COR-L47 (cell line): ENCODE results near the gene GNB2.
"Not testable (repeated sequence)": the region's sequence is repeated elsewhere in the genome, so short reads cannot be mapped to it uniquely, and the experiment has no call there.

Experiments
- DNase-seq: peaks from one replicate; lab custom pipeline; 2025; lab: John Stamatoyannopoulos, UW

Gene GNB2

DNA sequence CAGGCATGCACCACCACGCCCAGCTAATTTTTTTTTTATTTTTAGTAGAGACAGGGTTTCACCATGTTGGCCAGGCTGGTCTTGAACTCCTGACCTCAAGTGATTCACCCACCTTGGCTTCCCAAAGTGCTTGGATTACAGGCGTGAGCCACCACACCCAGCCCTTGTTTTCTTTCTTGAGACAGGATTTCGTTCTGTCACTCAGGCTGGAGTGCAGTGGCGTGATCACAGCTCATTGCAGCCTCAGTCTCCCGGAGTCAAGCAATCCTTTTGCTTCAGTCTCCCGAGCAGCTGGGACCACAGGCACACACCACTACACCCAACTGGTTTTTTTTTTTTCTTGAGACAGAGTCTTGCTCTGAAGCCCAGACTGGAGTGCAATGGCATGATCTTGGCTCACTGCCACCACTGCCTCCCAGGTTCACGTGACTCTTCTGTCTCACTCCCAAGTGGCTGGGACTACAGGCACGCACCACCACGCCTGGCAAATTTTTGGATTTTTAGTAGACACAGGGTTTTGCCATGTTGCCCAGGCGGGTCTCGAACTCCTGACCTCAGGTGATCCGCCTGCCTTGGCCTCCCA, 11.3 kb upstream of the GNB2 start:
- not testable (repeated sequence) for DNase-seq

DNA sequence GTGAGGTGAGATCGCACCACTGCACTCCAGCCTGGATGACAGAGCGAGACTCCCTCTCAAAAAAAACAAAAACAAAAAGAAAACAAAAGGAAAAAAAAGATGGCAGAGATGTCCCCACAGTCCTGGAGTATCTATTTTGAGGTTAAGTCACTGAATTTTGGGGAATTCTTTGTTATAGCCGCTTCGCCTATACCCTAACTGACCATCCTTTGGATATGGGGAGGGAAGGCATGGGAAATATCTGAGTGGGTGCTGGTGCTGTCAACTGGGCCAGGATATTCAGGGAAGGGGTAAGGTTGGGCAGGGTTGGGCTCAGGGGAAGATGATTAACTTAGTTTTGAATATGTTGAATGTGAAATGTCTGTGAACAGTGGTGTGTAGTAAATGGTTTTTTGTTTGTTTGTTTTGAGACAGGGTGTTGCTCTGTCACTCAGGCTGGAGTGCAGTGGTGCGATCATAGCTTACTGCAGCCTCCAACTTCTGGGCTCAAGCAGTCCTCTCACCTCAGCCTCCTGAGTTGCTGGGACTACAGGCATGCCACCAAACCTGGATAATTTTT, 8.3 kb upstream of the GNB2 start:
- no peak for DNase-seq

DNA sequence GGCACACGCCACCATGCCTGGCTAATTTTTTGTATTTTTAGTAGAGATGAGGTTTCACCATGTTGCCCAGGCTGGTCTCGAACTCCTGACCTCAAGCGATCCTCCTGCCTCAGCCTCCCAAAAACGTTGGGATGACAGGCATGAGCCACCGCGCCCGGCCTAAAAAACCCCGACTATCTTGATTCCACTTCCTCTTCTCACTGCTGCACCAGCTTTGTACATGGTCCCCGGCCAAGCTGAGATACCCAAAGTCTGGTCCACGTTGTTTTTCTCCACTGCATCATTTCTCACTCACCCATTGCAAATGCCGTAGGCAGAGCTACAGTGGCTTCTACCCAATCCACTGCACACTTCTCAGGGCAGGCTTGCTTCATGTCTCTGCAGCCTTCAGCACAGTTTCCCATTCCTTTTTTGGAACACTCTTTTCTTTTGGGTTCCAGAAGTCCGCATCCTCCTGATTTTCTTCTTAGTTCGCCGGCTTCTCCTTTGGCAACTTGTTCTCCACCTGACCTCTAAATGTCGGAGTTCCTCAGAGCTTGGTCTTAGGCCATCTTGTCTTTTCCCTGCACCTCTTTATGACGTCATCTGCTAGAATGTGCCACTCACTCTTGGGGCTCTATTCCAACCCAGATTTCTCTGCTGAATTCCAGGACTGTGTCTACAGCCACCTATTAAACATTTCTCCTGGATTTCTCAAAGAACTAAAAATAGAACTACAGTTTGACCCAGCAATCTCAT, 6.0 kb upstream of the GNB2 start:
- DNase-seq, result no peak

DNA sequence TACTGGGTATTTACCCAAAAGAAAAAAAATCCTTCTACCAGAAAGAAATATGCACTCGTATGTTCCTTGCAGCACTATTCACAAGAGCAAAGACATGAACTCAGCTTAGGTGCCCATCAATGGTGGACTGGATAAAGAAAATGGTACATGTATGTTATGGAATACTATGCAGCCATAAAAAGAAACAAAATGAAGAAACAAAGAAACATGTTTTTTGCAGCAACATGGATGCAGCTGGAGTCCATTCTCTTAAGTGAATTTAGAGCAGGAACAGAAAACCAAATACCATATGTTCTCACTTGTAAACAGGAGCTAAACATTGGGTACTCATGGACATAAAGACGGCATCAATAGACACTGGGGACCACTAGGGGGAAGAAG, 5.5 kb upstream of the GNB2 start:
- no peak for DNase-seq

DNA sequence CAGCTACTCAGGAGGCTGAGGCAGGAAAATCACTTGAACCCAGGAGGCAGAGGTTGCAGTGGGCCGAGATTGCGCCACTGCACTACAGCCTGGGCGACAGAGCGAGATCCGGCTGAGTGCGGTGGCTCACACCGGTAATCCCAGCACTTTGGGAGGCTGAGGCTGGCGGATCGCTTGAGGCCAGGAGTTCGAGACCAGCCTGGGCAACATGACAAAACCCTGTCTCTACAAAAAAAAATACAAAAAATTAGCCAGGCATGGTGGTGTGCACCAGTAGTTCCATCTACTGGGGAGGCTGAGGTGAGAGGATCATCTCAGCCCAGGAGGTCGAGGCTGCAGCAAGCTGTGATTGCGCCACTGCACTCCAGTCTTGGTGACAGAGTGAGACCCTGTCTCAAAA, 4.4 kb upstream of the GNB2 start:
- DNase-seq, result not testable (repeated sequence)

DNA sequence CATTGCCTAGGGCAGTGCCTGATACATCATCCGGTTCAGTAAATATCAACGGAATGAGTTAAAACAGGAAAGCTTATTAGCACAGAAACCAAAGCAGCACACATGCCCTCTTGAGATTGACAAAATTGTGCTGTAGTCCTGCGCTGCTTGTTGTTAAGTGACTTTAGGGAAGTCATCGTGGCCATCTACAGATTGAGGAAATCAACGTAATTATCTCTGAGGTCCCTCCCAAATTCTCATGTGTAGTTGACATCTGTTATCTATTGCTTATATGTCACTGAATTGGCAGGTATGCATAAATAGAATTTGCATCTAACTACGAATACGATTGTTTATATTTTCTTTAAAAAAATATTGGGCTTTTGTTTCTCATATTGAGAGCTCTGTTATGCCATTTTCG, 3.5 kb upstream of the GNB2 start:
- DNase-seq, result no peak

DNA sequence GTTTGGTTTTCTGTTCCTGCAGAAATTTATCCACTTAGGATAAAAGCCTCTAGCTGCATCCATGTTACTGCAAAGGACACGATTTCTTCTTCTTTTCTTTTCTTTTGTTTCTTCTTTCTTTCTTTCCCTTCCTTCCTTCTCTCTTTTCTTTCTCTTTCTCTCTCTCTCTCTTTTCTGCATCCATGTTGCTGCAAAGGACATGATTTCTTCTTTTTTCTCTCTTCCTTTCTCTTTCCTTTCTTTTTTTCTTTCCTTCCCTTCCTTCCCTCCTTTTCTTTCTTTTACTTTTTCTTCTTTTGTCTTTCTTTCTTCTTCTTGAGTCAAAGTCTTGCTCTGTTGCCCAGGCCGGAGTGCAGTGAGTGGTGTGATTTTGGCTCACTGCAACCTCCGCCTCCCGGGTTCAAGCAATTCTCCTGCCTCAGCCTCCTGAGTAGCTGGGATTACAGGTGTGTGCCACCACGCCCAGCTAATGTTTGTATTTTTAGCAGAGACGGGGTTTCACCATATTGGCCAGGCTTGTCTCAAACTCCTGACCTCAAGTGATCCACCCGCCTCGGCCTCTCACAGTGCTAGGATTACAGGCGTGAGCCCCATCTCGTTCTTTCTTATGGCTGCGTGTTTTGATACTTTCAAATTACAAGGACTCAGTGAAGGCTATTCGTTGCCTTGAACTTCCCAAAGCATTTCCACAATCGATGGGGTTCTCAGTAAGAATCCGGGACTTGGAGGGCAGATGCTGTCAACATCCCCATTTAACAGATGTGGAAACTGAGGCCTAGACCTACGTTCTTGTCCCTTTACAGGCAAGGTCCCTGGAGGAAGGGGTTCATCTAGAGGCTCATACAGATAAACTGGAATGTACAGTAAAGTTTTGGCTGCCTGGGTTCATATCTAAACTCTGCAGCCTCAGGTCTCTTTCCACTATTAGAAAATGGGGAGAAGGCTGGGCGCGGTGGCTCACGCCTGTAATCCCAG, 1.9 kb upstream of the GNB2 start:
- no peak for DNase-seq

DNA sequence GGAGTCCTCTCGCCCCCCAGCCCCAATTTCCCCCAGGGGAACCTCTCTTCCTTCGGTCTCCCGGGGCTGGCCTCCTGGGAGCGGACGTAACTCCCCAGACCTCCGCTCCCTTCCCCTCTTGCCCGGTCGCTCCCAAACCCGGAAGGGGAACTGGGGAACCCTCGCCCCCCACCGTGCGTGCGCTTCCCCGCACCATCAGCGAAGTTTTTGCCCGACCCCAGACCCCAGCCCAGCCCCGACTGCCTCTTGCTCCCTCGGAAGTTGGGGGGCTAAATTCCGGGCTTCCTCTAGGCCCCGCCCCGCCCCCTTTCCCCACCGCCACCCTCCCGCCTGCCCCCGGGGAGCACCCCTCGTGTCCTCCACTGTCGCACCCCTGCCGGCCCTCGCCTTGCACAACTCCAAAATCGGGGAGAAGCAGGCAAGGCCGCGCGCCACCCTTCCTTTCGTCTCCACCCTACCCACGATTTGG, 436 bp downstream of the GNB2 start:
- DNase-seq, result peak; percentile 59

DNA sequence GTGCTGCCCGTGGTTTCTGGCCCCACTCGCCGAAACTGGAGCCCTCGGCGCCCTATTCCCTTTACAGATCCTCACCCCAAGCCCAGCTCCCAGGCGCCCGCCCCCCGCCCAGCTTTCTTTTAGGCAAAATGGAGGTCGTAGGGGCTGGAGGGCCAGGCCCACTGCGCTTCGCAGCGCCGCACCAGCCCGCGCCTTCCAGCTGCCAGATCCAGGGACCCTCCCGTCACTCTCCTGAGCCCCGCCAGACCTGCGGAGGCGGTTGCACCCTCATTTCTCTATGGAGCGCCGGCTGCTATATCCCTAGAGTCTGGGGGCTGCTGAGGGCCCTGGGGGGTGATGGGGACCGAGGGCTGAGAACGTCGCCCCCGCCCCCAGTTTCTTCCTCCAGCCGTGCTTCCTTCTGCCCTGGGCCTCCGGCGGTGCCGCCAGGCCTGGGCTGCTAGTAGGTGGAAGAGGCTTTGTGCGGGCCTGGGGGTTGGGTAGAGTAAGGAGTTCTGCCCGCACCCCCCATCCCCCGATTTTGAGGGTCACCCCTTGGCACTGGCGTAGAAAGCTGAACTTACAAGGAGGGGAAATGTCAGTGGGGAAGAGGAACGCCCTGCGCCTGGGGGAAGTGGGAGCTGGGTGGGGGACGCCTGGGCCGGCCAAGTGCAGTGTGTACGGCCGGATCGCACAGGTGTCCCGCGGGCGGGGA, 1.0 kb downstream of the GNB2 start:
- DNase-seq, result no peak

DNA sequence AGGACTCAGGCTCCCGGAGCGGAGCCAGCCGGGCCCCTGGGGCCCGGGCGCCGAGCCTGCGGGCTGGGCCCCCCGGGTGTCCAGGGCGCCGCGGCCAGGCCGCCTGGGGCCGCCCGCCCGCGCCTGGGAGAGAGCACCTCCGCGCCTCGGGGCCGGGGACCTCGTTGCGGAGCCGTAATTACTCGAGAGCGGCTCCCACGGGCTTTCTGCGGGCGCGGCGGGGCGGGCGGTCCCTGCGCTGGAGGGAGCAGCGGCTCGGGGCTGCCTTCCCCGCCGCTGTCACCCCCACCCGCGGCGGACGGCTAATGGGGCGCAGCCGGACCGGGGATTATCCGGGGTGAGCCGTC, 1.5 kb downstream of the GNB2 start:
- no peak for DNase-seq

DNA sequence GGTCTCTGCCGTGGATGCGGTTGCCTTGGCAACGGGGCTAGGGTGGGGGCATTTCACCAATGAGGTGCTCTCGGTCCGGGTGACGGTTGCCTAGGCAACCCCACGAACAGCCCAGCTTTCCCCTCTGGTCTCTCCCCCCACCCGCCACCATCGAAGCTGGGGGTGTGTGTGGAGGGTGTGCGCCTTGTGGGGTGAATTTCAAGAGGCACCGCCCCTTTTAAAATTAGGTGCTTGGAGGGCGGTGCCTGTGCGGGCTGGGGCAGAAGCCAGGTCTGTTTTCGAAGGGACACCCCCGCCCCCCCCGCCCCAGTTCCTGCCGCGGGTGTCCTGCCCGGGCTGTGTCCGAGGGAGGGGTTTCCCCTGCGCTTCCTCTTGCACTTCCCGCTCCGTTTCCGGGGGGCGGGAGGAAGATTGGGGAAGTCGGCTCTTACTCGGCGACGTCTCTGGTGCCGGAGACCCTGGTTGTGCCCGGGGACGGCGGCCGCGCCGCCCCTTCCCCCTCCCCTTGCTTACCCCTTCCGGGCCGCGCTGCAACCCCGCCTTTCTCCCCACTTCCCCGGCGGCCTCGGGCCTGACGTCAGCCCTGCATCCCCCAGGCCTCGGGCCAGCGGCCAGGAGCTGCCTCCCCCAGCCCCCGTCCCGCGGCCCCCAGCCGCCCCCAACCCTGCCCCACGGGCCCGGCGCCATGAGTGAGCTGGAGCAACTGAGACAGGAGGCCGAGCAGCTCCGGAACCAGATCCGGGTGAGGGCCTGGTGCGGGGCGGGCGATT, 2.2 kb downstream of the GNB2 start:
- peak; percentile 85 for DNase-seq

DNA sequence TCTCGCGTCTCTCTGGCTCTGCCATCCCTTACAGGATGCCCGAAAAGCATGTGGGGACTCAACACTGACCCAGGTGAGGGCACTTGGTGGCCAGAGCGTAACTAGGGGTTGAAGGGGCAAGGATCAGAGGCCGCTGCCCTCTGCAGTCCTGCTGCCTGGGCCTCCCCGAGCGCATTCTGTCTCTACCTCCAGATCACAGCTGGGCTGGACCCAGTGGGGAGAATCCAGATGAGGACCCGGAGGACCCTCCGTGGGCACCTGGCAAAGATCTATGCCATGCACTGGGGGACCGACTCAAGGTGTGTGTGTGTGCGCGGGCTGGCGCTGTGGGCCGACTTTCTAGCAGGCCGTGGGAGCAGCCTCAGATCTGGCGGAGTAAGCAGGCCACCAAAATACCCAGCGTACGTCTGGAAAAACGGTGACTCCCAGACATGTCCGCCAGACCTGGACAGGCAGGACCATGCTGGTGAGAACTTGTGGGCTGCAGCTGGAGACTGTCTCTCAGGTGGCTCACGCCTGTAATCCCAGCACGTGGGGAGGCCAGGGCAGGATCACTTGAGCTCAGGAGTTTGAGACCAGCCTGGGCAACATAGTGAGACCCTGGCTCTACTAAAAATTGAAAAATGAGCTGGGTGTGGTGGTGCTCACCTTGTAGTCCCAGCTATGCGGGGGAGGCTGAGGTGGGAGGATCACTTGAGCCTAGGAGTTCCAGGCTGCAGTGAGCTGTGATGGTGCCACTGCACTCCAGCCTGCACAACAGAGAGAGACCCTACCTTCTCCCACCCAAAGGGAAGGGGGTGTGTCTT, 3.2 kb downstream of the GNB2 start:
- no peak for DNase-seq

DNA sequence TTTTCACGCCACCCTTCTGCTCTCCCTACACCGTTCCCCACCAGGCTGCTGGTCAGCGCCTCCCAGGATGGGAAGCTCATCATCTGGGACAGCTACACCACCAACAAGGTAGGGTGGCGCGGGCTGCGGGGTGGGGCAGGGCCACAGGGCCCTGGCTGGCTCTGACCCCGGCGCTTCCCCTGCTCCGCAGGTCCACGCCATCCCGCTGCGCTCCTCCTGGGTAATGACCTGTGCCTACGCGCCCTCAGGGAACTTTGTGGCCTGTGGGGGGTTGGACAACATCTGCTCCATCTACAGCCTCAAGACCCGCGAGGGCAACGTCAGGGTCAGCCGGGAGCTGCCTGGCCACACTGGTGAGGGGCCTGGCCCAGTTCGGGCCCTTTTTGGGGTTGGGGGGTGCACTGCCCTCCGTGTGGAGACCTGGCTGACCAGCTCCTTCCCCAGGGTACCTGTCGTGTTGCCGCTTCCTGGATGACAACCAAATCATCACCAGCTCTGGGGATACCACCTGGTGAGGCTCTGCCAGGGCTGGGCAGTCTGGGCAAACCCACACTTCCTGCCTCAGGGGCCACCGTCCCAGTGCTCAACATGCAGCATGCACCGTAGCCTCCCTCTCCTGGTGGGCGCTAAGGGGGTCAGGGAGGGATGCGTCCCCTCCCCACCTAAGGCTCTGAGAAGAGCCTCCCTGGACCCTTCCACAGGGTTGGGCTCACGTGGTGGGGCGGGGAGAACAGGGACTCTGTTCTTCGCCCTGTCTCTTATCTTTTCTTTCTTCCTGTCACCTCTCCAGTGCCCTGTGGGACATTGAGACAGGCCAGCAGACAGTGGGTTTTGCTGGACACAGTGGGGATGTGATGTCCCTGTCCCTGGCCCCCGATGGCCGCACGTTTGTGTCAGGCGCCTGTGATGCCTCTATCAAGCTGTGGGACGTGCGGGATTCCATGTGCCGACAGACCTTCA, 4.0 kb downstream of the GNB2 start:
- no peak for DNase-seq

DNA sequence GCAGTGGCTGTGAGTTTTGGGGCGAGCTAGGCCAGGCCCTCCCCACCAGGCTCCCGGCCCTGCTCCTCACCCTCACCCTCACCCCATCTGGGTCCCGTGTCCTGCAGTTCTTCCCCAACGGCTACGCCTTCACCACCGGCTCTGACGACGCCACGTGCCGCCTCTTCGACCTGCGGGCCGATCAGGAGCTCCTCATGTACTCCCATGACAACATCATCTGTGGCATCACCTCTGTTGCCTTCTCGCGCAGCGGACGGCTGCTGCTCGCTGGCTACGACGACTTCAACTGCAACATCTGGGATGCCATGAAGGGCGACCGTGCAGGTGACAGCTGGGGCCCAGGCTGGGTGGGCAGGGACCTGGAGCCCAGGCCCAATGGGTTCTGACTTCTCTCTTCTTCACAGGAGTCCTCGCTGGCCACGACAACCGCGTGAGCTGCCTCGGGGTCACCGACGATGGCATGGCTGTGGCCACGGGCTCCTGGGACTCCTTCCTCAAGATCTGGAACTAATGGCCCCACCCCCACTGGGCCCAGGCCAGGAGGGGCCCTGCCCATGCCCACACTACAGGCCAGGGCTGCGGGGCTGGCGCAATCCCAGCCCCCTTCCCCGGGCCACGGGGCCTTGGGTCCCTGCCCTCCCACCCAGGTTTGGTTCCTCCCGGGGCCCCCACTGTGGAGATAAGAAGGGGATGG, 4.9 kb downstream of the GNB2 start:
- DNase-seq, result no peak

DNA sequence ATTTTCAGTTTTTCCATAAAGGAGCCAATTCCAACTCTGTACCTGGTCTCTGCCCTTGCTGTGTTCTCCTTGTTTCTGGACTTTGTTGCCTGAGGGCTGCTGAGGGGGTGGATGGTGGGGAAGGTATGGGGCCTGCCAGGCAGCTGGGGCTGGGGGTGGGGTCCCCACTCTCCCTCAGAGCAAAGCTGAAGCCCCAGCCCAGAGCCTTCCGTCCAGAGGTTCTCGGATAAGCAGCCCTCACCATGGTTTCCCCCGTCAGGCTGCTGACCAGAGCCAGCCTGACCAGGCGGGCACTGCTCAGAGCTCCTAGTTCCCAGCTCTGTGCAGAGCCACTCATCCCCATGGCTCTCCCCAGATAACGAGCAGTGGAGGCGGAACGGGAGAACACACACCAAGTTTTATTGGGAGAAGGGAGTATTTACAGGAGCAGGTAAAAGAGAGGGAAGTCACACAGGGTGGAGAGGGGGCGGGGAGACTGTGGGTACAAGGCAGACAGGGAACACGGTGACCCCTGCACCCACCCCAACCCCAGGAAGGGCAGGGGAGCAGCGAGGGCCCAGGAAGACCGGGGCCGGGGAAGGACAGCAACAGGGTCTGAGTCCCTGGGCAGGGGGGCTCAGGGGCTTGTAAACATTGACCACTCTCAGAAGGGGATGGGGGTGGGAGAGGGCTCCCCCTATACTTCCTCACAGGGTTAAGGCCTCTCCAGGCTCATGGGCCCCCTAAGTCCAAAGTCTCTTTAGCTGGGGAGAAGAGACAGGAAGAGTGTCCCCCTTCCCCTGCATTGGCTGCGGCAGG, 5.8 kb downstream of the GNB2 start:
- DNase-seq, result no peak

DNA sequence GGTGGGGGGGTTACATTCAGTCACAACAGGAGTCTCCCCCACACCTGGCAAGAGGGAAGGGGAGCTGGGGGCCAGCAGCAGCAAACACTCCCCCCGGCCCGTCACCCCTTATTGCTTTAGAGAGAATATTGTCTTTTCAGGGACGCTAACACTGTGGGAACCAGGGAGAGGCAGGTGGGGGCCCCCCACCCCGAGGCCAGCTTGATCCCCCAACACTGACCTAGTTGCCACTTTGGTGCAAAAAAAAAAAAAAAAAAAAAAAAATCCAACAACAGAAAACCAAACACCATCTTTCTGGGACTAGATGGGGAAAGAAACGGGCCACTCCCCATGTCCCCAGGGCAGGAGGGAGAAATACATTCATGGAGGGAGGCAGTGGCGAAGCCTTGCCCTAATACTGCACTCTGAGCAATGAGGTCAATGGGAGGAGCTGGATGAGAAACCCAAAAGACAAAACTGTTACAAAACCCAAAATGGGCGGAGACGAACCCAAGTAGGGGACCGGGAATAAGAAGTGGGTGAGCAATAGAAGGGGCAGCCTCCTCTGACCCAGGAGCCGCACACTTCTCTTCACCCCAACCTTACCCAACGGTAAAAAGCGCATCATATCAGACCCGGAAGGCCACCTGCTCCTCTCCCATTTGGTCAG, 6.5 kb downstream of the GNB2 start:
- no peak for DNase-seq
